ENCODE measurements around the gene JPH2.

DNA sequence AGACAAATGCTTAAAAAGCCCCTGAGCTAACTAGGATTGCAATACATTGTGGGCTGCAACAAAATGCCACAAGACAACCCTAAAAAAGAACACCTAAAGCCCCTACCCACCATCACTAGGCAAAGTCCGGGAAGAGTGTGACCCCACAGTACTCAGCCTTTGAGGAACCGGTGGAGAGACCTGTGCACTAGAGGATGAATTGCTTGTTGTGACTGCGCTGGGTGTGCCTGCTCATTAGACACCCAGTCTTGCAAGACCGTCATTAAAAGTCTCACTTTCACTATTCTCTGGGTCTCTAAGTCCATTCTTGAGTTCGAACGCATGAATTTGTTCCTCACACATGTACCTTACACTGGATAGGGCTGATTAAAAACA lies 88.7 kb downstream of the JPH2 start:
- TF ChIP-seq GATA2 (IDR thresholded peaks at IDR 0.05; ENCODE audit: low read depth, low read length) (no peak), GATA3 (IDR thresholded peaks at IDR 0.05; ENCODE audit: low read depth, low read length) (no peak)
